ENCODE measurements around the gene SLBP.

SLBP gene

GRCh38 chr4:1712216-1713002 lies at the start of gene SLBP:
Gene SLBP, minus strand, starts transcription at chr4:1712319. Its CDS starts 131 bp downstream, at chr4:1712188.
- no peak for FAIRE-seq

DNA sequence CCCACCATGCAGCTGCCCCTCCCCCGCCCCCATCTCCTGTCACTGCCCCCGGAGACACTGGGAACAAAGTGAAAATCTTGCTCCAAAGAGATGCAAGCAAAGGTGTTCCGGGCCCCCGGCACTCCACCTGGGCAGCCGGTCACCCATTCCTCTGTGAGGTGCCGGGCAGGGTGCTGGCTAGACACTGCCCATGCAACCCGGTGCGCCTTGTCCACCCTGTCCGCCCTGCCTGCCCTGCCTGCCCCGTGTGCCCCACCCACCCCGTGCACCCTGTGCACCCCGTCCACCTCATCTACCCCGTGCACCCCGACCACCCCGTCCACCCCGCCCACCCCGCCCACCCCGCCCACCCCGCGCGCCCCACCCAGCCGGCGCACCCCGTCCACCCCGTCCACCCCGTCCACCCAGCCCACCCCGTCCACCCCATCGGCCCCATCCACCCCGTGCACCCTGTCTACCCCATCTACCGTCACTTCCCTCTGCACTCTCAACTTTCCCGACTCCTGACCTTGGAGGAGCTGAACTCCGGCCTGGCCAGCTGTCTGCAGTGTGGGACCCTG lies 49.1 kb upstream of the SLBP start:
- FAIRE-seq, result no peak

- no peak for FAIRE-seq
Observed at GRCh38 chr4:1760521-1761071, 48.5 kb upstream of the SLBP start.

GRCh38 chr4:1759818-1760223 lies 47.7 kb upstream of the SLBP start:
- FAIRE-seq, result no peak

GRCh38 chr4:1759170-1759817 lies 47.2 kb upstream of the SLBP start:
- FAIRE-seq, result no peak

DNA sequence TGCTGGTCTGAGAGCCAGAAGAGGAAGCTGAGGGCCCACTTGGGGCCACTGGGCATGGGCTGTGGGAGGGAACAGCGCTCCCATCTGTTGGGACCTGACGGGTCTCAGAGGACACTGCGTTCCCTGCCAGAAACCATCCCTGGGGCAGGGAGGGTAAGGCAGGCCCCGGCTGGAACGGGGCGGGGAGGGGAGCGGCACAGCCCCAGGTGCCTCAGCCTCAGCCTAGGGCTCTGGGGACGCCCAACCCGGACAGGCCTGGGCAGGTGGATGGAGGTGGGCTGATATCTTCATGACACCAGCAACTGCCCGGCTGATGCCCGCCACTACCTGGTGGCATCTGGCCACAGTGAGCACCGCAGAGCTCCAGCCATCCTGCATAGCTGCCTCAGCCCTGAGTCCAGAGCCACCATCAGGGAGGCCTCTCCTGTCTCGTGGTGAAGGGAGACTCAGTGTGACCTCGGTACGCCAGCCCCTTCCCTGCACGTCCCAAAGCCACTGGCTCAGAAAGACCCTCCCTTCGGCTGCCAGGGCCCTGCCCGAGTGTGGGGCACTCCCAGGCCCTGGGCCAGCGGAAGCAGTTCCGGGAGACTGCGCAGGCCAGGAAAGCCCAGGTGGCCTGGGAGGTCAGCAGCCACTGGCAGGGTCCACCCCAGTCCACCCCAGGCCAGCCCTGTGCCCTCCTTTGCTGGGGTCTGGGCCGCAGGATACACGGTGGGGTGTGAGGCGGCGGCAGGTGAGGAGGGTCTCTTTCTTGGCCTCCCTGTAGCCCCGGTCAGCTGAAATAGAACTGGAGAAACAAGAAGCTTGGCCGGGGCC lies 46.4 kb upstream of the SLBP start:
- FAIRE-seq, result no peak

- no peak for FAIRE-seq
Observed at GRCh38 chr4:1757836-1758235, 45.7 kb upstream of the SLBP start.

- FAIRE-seq, result no peak
Observed at GRCh38 chr4:1756893-1757779, 45.0 kb upstream of the SLBP start.

DNA sequence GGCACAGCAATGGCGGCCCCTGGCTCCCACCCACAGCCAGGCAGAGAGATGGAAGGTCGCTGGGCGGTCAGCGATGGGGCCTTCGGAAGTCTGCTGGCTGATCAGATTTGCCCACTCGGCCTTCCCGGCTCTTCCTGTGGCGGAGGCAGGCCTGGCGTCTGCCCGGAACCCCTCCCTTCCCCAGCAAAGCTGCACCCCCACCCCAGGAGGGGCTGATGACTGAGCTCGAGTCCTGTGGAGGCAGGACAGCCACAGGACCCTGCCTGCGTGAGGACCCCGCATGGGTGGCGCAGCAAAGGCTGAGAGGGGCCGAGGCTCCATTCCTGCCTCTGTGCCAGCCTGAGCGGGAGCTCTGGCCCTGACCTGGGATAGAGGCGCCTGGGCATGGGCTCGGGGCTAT lies 44.0 kb upstream of the SLBP start:
- FAIRE-seq, result no peak

DNA sequence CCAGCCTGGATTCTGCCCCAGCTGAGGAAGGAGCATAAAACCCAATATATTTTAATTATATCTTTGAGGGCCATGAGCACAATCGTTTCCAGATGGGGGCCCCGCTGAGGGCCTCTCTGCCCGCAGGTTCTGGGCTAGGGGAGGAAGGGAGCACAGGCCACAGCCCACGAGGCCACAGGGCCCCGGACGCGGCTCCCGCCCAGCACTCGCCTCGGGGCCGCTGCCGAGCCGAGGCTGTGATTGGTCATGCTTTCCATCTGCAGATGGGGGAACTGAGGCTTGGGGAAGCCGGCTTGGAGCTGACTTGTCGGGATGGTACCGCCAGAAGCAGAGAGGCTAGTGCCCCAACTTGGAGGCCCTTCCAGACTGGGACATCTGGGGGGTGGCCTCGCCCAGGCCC lies 43.2 kb upstream of the SLBP start:
- FAIRE-seq, result no peak

- no peak for FAIRE-seq
Observed at GRCh38 chr4:1754336-1754735, 42.2 kb upstream of the SLBP start.

DNA sequence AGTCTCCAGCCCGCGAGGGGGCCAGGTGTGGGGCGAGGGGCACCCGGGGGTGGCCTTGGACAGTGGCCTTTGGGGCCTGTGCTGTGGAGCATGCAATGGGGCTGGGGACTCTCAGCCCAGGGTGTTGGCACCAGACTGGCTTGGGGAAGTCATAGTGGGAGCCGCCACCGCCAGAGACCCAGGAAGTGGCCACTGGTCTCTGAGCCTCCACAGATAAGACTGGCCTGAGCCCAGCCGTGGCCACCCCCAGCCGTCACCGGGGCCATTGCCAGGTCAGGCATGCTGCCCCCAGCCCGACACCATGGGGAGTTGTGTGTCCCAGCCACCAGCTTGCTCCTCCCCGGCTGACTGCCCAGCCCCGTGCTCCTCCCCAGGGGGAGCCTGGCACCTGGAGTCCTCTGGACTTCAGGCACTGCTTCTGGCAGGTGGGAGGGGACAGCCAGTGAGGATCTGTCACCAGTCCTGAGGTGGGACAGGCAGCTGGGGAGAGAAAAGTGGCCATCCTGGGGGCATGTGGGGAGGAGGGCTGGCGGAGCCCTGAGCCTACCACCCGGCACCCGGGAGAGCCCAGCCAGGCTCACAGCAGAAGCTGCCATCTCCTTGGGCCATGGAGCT lies 41.7 kb upstream of the SLBP start:
- FAIRE-seq, result no peak

DNA sequence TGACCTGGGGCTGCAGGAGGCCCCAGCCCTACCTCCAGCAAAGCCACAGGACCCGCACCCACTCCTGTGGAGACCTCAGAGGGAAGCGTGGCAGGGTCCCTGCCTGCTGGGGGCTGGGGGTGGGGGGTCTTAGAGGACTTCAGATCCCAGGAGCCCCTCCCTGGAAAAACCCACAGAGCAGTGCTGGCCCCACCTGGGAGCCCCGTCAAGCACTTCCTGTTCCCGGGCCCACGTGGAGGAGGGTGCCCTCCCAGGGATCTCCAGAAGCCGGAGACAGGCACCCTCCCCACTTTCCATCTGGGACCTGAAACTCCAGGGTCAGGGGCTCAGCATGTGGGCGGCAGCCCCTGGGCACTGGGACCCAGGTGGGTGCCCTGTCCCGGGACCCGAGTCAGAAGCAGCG lies 41.2 kb upstream of the SLBP start:
- FAIRE-seq, result no peak

GRCh38 chr4:1752284-1753041 lies 40.3 kb upstream of the SLBP start:
- no peak for FAIRE-seq

DNA sequence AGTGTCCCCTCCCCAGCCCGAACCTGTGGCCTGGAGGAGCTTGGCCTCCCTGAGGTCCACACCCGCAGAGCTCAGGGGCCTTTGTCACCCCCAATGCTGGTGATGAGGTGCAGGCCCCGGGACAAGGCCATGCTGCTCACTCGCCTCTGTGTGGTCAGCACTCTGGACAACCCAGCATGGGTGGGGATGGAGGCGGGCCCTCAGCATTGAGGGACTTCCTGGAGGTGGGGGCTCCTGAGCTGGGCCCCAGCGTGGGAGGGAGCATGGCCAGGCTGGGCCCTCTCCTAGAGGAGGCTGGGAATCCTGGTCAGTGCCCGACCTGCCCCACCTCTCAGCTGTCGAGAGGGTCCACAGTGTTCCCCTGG lies 39.8 kb upstream of the SLBP start:
- no peak for FAIRE-seq

DNA sequence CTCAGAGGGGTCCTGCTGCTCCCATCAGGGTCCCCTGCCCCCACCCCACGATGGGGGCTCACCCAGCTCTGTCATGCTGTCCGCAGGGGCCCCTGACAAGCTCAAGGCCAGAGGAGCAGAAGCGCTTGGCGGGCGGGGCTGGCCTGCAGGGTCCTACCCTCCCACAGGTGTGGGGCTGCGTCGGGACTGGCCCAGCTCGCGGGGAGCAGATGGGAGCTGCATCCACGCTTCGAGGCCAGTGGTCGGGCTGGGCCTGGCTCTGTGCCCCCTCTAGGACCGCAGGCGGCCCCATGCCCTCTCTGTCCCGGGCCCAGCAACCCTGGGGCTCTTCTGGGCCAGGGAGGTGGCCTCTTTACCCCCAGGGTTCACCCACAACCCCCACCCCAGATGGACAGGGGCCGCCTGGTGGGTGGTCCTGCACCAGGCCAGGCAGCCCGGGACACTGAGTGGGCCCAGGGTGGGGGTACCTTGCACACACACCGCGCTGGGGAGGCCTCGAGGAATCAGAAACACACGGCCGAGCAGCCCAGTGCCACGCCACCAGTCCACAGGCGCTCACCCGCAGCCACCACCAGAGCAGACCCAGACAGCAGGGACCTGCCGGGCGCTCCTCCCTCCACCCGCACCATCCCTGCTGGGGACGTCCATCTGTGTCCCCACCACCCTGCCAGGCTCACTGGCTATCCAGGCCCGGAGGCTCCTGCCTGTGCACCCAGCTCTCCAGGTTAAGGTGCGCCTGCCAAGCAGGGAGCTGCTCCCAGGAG lies 39.2 kb upstream of the SLBP start:
- no peak for FAIRE-seq

DNA sequence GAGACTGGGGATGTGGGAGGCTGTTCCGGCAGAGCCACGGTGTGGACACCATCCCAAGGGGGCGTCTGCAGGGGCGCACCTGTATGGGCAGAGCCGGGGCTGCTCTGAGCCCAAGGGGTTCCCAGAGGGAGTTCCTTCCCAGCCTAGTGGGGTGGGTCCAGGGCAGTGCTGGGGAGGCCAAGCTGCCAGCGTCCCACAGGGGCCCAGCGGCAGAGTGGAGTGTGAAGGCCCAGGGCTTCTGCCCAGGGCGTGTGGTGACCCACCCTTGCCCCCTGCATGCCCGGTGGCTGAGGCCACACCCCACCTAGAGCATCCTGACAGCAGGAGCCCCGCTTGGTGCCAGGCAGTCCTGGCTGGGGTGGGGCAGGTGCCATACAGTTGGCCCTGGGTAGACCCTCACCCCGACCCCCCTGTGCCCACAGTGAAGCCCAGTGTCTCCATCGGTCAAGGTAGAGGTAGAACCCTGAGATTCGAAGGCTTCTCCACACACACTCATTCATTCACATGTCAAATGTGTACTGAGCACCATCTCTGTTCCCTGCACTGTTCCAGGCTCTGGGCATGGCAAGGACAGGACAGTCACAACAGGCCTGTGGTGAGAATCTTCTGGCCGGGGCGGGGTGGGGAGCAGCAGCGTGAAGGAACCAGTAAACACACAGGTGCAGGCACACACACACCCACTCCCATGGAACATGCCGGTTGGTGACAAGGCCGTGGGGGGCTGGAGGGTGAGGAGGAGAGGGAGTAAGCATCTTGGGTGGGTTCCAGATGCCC lies 38.4 kb upstream of the SLBP start:
- no peak for FAIRE-seq

DNA sequence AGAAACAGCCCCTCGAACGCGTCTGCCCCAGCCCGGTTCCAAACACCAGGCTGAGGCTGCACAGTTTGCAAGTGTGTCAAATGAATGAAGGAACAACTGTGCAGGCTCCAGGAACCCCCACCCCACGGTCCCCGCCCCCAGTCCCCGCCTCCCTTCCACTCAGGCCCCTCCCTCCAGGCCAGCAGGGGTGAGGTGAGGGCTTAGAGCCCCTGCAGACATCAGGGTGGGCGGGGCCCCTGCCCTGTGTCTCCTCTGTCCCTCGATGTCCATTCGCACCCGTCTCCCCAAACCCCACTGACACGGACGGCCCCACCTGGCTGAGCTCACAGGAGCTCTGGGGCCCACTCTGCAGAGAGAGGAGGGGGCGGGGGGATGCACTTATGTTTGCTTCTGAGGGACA lies 37.7 kb upstream of the SLBP start:
- no peak for FAIRE-seq

GRCh38 chr4:1749370-1749769 lies 37.3 kb upstream of the SLBP start:
- no peak for FAIRE-seq
